Measurements from ENCODE around the gene PIP4K2C.
"Not testable (repeated sequence)": the region's sequence is repeated elsewhere in the genome, so short reads cannot be mapped to it uniquely, and the experiment has no call there.

The PIP4K2C gene

GRCh38 chr12:57585156-57585555 is 5.8 kb upstream of the PIP4K2C start:
- DNase-seq (ENCODE audit: low spot score), result no peak

- no peak for DNase-seq (ENCODE audit: low spot score)
These were observed 4.9 kb upstream of the PIP4K2C start for GRCh38 chr12:57586128-57586527.

- no peak for DNase-seq (ENCODE audit: low spot score)
These were observed 4.1 kb upstream of the PIP4K2C start for GRCh38 chr12:57586832-57587429.

GRCh38 chr12:57588951-57589610 is 1.9 kb upstream of the PIP4K2C start:
- not testable (repeated sequence) for DNase-seq (ENCODE audit: low spot score)

- no peak for DNase-seq (ENCODE audit: low spot score)
These were observed 521 bp upstream of the PIP4K2C start for GRCh38 chr12:57590479-57590863.

- no peak for DNase-seq (ENCODE audit: low spot score)
These were observed 862 bp downstream of the PIP4K2C start for GRCh38 chr12:57591782-57592325.

- DNase-seq (ENCODE audit: low spot score), result no peak
These were observed 1.7 kb downstream of the PIP4K2C start for GRCh38 chr12:57592551-57593165.

- DNase-seq (ENCODE audit: low spot score), result no peak
These were observed 2.2 kb downstream of the PIP4K2C start for GRCh38 chr12:57593187-57593586.

GRCh38 chr12:57600395-57600794 is 9.4 kb downstream of the PIP4K2C start:
- DNase-seq (ENCODE audit: low spot score), result no peak

GRCh38 chr12:57602544-57602943 is 11.6 kb downstream of the PIP4K2C start:
- no peak for DNase-seq (ENCODE audit: low spot score)

GRCh38 chr12:57603324-57603723 is 12.3 kb downstream of the PIP4K2C start:
- DNase-seq (ENCODE audit: low spot score), result no peak

GRCh38 chr12:57603815-57604453 is 12.9 kb downstream of the PIP4K2C start:
- DNase-seq (ENCODE audit: low spot score), result no peak

- DNase-seq (ENCODE audit: low spot score), result no peak
These were observed 13.5 kb downstream of the PIP4K2C start, which contains the start of gene DTX3 for GRCh38 chr12:57604454-57604991. Gene DTX3 (plus strand): TSS chr12:57604824. CDS start chr12:57606518, 1,694 bp downstream.

GRCh38 chr12:57604992-57605810 is 14.2 kb downstream of the PIP4K2C start:
- DNase-seq (ENCODE audit: low spot score), result no peak

GRCh38 chr12:57605811-57606311 is 14.9 kb downstream of the PIP4K2C start:
- DNase-seq (ENCODE audit: low spot score), result no peak

- DNase-seq (ENCODE audit: low spot score), result no peak
These were observed 15.4 kb downstream of the PIP4K2C start for GRCh38 chr12:57606399-57606798.

- DNase-seq (ENCODE audit: low spot score), result no peak
These were observed 15.8 kb downstream of the PIP4K2C start for GRCh38 chr12:57606821-57607220.

GRCh38 chr12:57607958-57608663 is 17.1 kb downstream of the PIP4K2C start:
- DNase-seq (ENCODE audit: low spot score), result no peak

GRCh38 chr12:57609101-57609780 is 18.2 kb downstream of the PIP4K2C start:
- DNase-seq (ENCODE audit: low spot score), result no peak

Data from hematopoietic multipotent progenitor cell treated with erythropoietin and hydrocortisone succinate and interleukin-3 and kit ligand, for 17 days (in vitro differentiated cells).